ENCODE results near the gene KIF26A.

DNA sequence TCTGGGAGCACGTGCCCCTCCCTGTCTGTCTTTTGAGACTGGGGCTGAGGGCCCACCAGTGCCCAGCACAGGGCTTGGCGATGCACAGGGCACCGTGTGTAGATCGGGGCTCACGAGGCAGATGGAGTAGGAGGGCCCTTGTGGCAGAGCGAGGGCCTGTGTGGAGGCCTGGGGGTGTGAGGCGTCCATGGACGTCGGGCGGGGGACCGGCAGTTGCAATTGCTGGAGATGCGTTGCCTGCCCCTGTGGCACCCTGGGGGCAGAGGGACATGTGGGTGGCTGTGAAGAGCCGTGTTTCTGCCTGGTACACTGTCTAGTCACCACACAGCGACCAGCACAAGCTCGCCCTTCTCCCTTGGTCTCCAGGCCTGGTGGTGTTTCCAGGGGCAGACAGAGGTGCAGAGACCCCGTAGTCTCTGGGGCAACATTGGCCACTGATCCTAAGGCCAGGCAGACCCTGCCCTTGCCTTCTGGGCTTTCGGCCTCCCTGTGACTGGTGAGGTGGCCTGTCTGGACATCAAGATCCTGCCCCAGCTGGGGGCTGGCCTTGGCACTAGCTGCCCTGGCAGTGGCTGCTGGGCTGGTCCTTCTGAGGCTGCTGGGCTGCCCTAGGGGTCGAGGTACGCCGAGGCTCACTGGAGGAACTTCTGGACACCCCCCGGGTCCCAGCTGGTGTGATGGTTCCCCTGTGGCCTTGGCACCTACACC lies 14.5 kb downstream of the KIF26A start:
- no peak for TF ChIP-seq CEBPB (IDR thresholded peaks at IDR 0.05; ENCODE audit: low read depth, low read length)
- TF ChIP-seq, protein P1, sequence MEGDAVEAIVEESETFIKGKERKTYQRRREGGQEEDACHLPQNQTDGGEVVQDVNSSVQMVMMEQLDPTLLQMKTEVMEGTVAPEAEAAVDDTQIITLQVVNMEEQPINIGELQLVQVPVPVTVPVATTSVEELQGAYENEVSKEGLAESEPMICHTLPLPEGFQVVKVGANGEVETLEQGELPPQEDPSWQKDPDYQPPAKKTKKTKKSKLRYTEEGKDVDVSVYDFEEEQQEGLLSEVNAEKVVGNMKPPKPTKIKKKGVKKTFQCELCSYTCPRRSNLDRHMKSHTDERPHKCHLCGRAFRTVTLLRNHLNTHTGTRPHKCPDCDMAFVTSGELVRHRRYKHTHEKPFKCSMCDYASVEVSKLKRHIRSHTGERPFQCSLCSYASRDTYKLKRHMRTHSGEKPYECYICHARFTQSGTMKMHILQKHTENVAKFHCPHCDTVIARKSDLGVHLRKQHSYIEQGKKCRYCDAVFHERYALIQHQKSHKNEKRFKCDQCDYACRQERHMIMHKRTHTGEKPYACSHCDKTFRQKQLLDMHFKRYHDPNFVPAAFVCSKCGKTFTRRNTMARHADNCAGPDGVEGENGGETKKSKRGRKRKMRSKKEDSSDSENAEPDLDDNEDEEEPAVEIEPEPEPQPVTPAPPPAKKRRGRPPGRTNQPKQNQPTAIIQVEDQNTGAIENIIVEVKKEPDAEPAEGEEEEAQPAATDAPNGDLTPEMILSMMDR (conservative IDR thresholded peaks at IDR 0.05; ENCODE audit: low read depth, low read length), result no peak
- TF ChIP-seq SMC3 (IDR thresholded peaks at IDR 0.05; ENCODE audit: low read depth, low read length), result no peak
- TF ChIP-seq FOS (IDR thresholded peaks at IDR 0.05; ENCODE audit: low read depth, low read length), result no peak
- TF ChIP-seq POLR2A (IDR thresholded peaks at IDR 0.05; ENCODE audit: low read depth, low read length), result no peak
- TF ChIP-seq MXI1 (IDR thresholded peaks at IDR 0.05; ENCODE audit: borderline replicate concordance, low read depth, low read length), result no peak
- TF ChIP-seq RFX5 (IDR thresholded peaks at IDR 0.05; ENCODE audit: low read depth, low read length), result no peak
- TF ChIP-seq USF2 (IDR thresholded peaks at IDR 0.05; ENCODE audit: low read depth, low read length), result no peak
- no peak for TF ChIP-seq MAFK (IDR thresholded peaks at IDR 0.05; ENCODE audit: low read depth, low read length)

Data from IMR-90 (cell line).